Measurements from ENCODE around the gene NCAPH2. TPM values are rescaled to one million over a fixed set of nuclear protein-coding genes. Genes with fewer than 3 reads are reported as not detected.
A peak's percentile ranks its signal among the peaks of the same experiment; 100 is the strongest.

NCAPH2 gene
- total and polyA plus RNA-seq, 2 experiments from 2014 or later = 28.6 to 61.0 TPM

GRCh38 chr22:50476868-50477267 lies 31.2 kb upstream of the NCAPH2 start:
- Histone ChIP-seq H2AFZ (no peak overlapping the region), H3F3A (ENCODE audit: insufficient read depth) (no peaks in the 10 kb centered on the region), H3K4me3 (no peak overlapping the region), H3K27ac (no peak overlapping the region), H3K9me2 (ENCODE audit: insufficient read depth) (no peaks in the 10 kb centered on the region), H3K9me3 (ENCODE audit: low read depth) (no peaks in the 10 kb centered on the region), H3K4me2 (ENCODE audit: unreplicated experiment) (no peak overlapping the region), H3K9ac (no peak overlapping the region), H3K79me2 (ENCODE audit: insufficient read depth) (peaks cover 28% of the 10 kb centered on the region), H4K20me1 (ENCODE audit: insufficient read depth) (no peaks in the 10 kb centered on the region; the same call in 1 of the 2 replicates), H3K27me3 (replicated peaks; ENCODE audit: insufficient read depth) (no peaks in the 10 kb centered on the region), H3K4me1 (ENCODE audit: insufficient read depth) (peaks cover 16% of the 10 kb centered on the region), H3K36me3 (ENCODE audit: low read depth) (no peaks in the 10 kb centered on the region)
- 80 to 91% methylated on average over 7 of the region's 7 CpGs for WGBS, 2 experiments (ENCODE audit: low coverage in 1 of 2, low lambda C conversion rate in 2 of 2, missing lambda C conversion rate in 2 of 2)
- no peak for DNase-seq
- TF ChIP-seq EZH2phosphoT487 (IDR thresholded peaks at IDR 0.05; ENCODE audit: insufficient read depth, low read depth) (no peak), EZH2 (IDR thresholded peaks at IDR 0.05; ENCODE audit: insufficient read depth, poor library complexity, severe bottlenecking) (no peak)
- in situ Hi-C loops (cut with MboI) = no loop called here

GRCh38 chr22:50477923-50478322 lies 30.1 kb upstream of the NCAPH2 start:
- Histone ChIP-seq H3K27me3 (replicated peaks; ENCODE audit: insufficient read depth) (no peaks in the 10 kb centered on the region), H3K9ac (no peak overlapping the region), H3K9me2 (ENCODE audit: insufficient read depth) (no peaks in the 10 kb centered on the region), H3K4me2 (ENCODE audit: unreplicated experiment) (no peak overlapping the region), H3K4me3 (no peak overlapping the region), H3K9me3 (ENCODE audit: low read depth) (no peaks in the 10 kb centered on the region), H3F3A (ENCODE audit: insufficient read depth) (no peaks in the 10 kb centered on the region), H3K36me3 (ENCODE audit: low read depth) (no peaks in the 10 kb centered on the region), H3K4me1 (ENCODE audit: insufficient read depth) (peaks cover 10% of the 10 kb centered on the region; the same call in 1 of the 2 replicates), H2AFZ (no peak overlapping the region), H3K79me2 (ENCODE audit: insufficient read depth) (peaks cover 22% of the 10 kb centered on the region), H3K27ac (no peak overlapping the region), H4K20me1 (ENCODE audit: insufficient read depth) (no peaks in the 10 kb centered on the region)
- DNase-seq = no peak
- 77 to 79% methylated on average over 9 to 12 of the region's 12 CpGs for WGBS, 2 experiments (ENCODE audit: low coverage in 1 of 2, low lambda C conversion rate in 2 of 2, missing lambda C conversion rate in 2 of 2)
- TF ChIP-seq EZH2phosphoT487 (IDR thresholded peaks at IDR 0.05; ENCODE audit: insufficient read depth, low read depth) (no peak), EZH2 (IDR thresholded peaks at IDR 0.05; ENCODE audit: insufficient read depth, poor library complexity, severe bottlenecking) (no peak)
- in situ Hi-C loops (cut with MboI) = no loop called here

- H3K9ac ChIP-seq = no peak overlapping the region
- H3K4me1 ChIP-seq (ENCODE audit: insufficient read depth) = 0 out of 2 replicates have a peak, but pooled peaks cover 3% of the 10 kb centered on the region
- DNase-seq = no peak
- in situ Hi-C loops (cut with MboI) = no loop called here
- WGBS, 2 experiments (ENCODE audit: low coverage in 1 of 2, low lambda C conversion rate in 2 of 2, missing lambda C conversion rate in 2 of 2) = 66 to 70% methylated on average over 11 of the region's 11 CpGs
- peaks cover 4% of the 10 kb centered on the region; the same call in 1 of the 2 replicates for H3K79me2 ChIP-seq (ENCODE audit: insufficient read depth)
- no peak overlapping the region for H3K4me2 ChIP-seq (ENCODE audit: unreplicated experiment)
- H3K9me2 ChIP-seq (ENCODE audit: insufficient read depth) = no peaks in the 10 kb centered on the region
- H3K36me3 ChIP-seq (ENCODE audit: low read depth) = no peaks in the 10 kb centered on the region
- no peak overlapping the region for H3K4me3 ChIP-seq
- H3K27me3 ChIP-seq (replicated peaks; ENCODE audit: insufficient read depth) = no peaks in the 10 kb centered on the region
- H3K9me3 ChIP-seq (ENCODE audit: low read depth) = no peaks in the 10 kb centered on the region
- no peaks in the 10 kb centered on the region for H4K20me1 ChIP-seq (ENCODE audit: insufficient read depth)
- no peak overlapping the region for H3K27ac ChIP-seq
- TF ChIP-seq EZH2phosphoT487 (IDR thresholded peaks at IDR 0.05; ENCODE audit: insufficient read depth, low read depth) (no peak), EZH2 (IDR thresholded peaks at IDR 0.05; ENCODE audit: insufficient read depth, poor library complexity, severe bottlenecking) (no peak)
- H2AFZ ChIP-seq = no peak overlapping the region
- no peaks in the 10 kb centered on the region for H3F3A ChIP-seq (ENCODE audit: insufficient read depth)
These were observed 28.3 kb upstream of the NCAPH2 start for GRCh38 chr22:50479721-50480120.

- no peak for DNase-seq
- 2 to 7% methylated on average over 15 to 38 of the region's 45 CpGs for WGBS, 2 experiments (ENCODE audit: low coverage in 1 of 2, low lambda C conversion rate in 2 of 2, missing lambda C conversion rate in 2 of 2)
- Histone ChIP-seq H3K36me3 (ENCODE audit: low read depth) (no peaks in the 10 kb centered on the region), H3K27ac (no peak overlapping the region), H2AFZ (peak overlapping the region; percentile 72; the same call in 1 of the 2 replicates), H3K27me3 (replicated peaks; ENCODE audit: insufficient read depth) (no peaks in the 10 kb centered on the region), H3K9me3 (ENCODE audit: low read depth) (no peaks in the 10 kb centered on the region), H3K79me2 (ENCODE audit: insufficient read depth) (peaks cover 4% of the 10 kb centered on the region; the same call in 1 of the 2 replicates), H3K4me1 (ENCODE audit: insufficient read depth) (0 out of 2 replicates have a peak, but pooled peaks cover 3% of the 10 kb centered on the region), H3F3A (ENCODE audit: insufficient read depth) (no peaks in the 10 kb centered on the region), H3K9me2 (ENCODE audit: insufficient read depth) (no peaks in the 10 kb centered on the region), H3K4me2 (ENCODE audit: unreplicated experiment) (no peak overlapping the region), H4K20me1 (ENCODE audit: insufficient read depth) (no peaks in the 10 kb centered on the region), H3K9ac (peak overlapping the region; percentile 83; the same call in 1 of the 2 replicates), H3K4me3 (peak overlapping the region; percentile 84)
- TF ChIP-seq EZH2phosphoT487 (IDR thresholded peaks at IDR 0.05; ENCODE audit: insufficient read depth, low read depth) = no peak
- TF ChIP-seq EZH2 (IDR thresholded peaks at IDR 0.05; ENCODE audit: insufficient read depth, poor library complexity, severe bottlenecking) = no peak
- in situ Hi-C loops (cut with MboI) = no loop called here
These were observed 27.0 kb upstream of the NCAPH2 start for GRCh38 chr22:50481045-50481439.

Data from GM23248 (cell line).